HepG2 (cell line): Measurements from ENCODE around the gene VPS26B. TPM values are rescaled to one million over a fixed set of nuclear protein-coding genes. Genes with fewer than 3 reads are reported as not detected.

Experiments used
- ATAC-seq: fragments of 200-7000 bp; cut with Tn5 transposase; 3 replicates; pipeline ENCODE4 v1.9.1; 2020; ENCODE audit warnings: mild to moderate bottlenecking, moderate library complexity
- BruUV-seq: library from RNA; stranded (reverse); fragments of 400-500 nt; replicated peaks from 2 replicates; lab custom pipeline; 2021; lab: Mats Ljungman, UMichigan
- CTCF ChIA-PET: fragments of 300-600 bp; formaldehyde crosslinking; extraction: SDS; loops from one replicate; lab custom pipeline; 2021; ENCODE audit warnings: low total read pairs, inconsistent platforms, low intra/inter-chr PET ratio; lab: Yijun Ruan, JAX
- POLR2A ChIA-PET: fragments of 350-600 bp; sonication (Branson Sonifier 250); formaldehyde crosslinking; loops from one replicate; lab custom pipeline; 2020; ENCODE audit warnings: antibody characterized with exemption, inconsistent platforms; lab: Yijun Ruan, JAX
- DNase-seq: peaks from one replicate; pipeline ENCODE4 v3.0.0-alpha.2; 2015; ENCODE audit warnings: low spot score
- FAIRE-seq: peaks from 3 replicates; lab custom pipeline; 2011; peaks lifted over from hg19 to GRCh38; lab: Jason Lieb, UNC
- H2AFZ ChIP-seq: one replicate; pipeline ENCODE4 v1.6.1; 2011; ENCODE audit warnings: low read length, inconsistent platforms
- H3K27ac ChIP-seq: fragments of 300-600 bp; 3 replicates; pipeline ENCODE4 v1.8.0; 2011; ENCODE audit warnings: mixed run types, mild to moderate bottlenecking, mixed read lengths, low read length, inconsistent platforms; ENCODE audit not compliant: insufficient read depth; ENCODE audit errors: extremely low read length
- H3K27me3 ChIP-seq, 2 experiments: fragments of 200-600 bp in 1 of 2; 2 replicates in 1 of 2; 3 replicates in 1 of 2; pipeline versions ENCODE4 v1.6.0 to v1.8.0; 2011; ENCODE audit warnings: low read length in 2 of 2, mild to moderate bottlenecking in 2 of 2, moderate library complexity in 2 of 2, inconsistent platforms in 1 of 2; ENCODE audit not compliant: insufficient read depth in 2 of 2, control insufficient read depth in 1 of 2
- H3K36me3 ChIP-seq, 2 experiments: fragments of 200-600 bp in 1 of 2; replicated peaks in 1 of 2; 2 replicates in 1 of 2; 3 replicates in 1 of 2; pipeline versions ENCODE4 v1.5.1 to v1.8.0; 2011; ENCODE audit warnings: low read length in 2 of 2, inconsistent platforms in 1 of 2; ENCODE audit not compliant: insufficient read depth in 2 of 2, control insufficient read depth in 1 of 2
- H3K4me1 ChIP-seq: 2 replicates; pipeline ENCODE4 v1.5.1; 2012; ENCODE audit warnings: low read length, inconsistent platforms; ENCODE audit not compliant: insufficient read depth
- H3K4me2 ChIP-seq: 2 replicates; pipeline ENCODE4 v1.6.0; 2011; ENCODE audit warnings: low read depth, low read length, inconsistent platforms
- H3K4me3 ChIP-seq, 3 experiments: fragments of 200-600 bp in 1 of 3; sonication (generic), shearing (Covaris generic) in 1 of 3; replicated peaks in 1 of 3; 2 replicates each; pipeline ENCODE4 v1.5.1; 2011 to 2016; ENCODE audit warnings: low read length in 3 of 3, inconsistent platforms in 2 of 3, low read depth in 2 of 3, mild to moderate bottlenecking in 2 of 3, control low read depth in 1 of 3, mixed read lengths in 1 of 3; ENCODE audit not compliant: insufficient read depth in 1 of 3
- H3K79me2 ChIP-seq: one replicate; pipeline ENCODE4 v1.6.1; 2011; ENCODE audit warnings: low read length, inconsistent platforms; ENCODE audit not compliant: insufficient read depth
- H3K9ac ChIP-seq: 2 replicates; pipeline ENCODE4 v1.6.0; 2011; ENCODE audit warnings: mild to moderate bottlenecking, low read depth, low read length, inconsistent platforms; ENCODE audit not compliant: insufficient read depth
- H3K9me3 ChIP-seq: 2 replicates; pipeline ENCODE4 v1.5.1; 2012; ENCODE audit warnings: mild to moderate bottlenecking, low read length
- H4K20me1 ChIP-seq: 2 replicates; pipeline ENCODE4 v1.6.0; 2011; ENCODE audit warnings: inconsistent platforms, mild to moderate bottlenecking, low read length, moderate library complexity; ENCODE audit not compliant: insufficient read depth
- HDAC6 ChIP-seq: fragments of 200-600 bp; sonication (generic); IDR thresholded peaks from 2 replicates; pipeline ENCODE4 v1.7.0; 2017; ENCODE audit warnings: mild to moderate bottlenecking, antibody characterized with exemption, low read length, low read depth
- HNF4A ChIP-seq: sonication (generic); formaldehyde crosslinking; IDR thresholded peaks from 2 replicates; pipeline ENCODE4 v1.4.0; 2020; ENCODE audit warnings: missing genetic modification reagents
- RBM39 ChIP-seq: fragments of 200-400 bp; formaldehyde crosslinking; IDR thresholded peaks from one replicate; pipeline ENCODE4 v1.6.1; 2018; ENCODE audit warnings: antibody characterized with exemption, mild to moderate bottlenecking, low read depth, low read length; ENCODE audit not compliant: poor library complexity, severe bottlenecking
- UBTF ChIP-seq: sonication (generic); formaldehyde crosslinking; IDR thresholded peaks from 2 replicates; pipeline ENCODE4 v1.4.0; 2020; ENCODE audit warnings: mild to moderate bottlenecking, missing genetic modification reagents
- USF2 ChIP-seq, 2 experiments: sonication (generic) in 1 of 2; formaldehyde crosslinking in 1 of 2; IDR thresholded peaks; 2 replicates each; pipeline versions ENCODE4 v1.5.1 to v1.6.1; 2011 to 2020; ENCODE audit warnings: borderline replicate concordance in 1 of 2, low read depth in 1 of 2, low read length in 1 of 2, mild to moderate bottlenecking in 1 of 2, missing genetic modification reagents in 1 of 2, moderate library complexity in 1 of 2
- ZNF619 ChIP-seq: sonication (generic); formaldehyde crosslinking; IDR thresholded peaks from 2 replicates; pipeline ENCODE4 v1.4.0; 2020; ENCODE audit warnings: mild to moderate bottlenecking, missing genetic modification reagents
- ZNF629 ChIP-seq: sonication (generic); formaldehyde crosslinking; conservative IDR thresholded peaks from 2 replicates; pipeline ENCODE4 v1.5.0; 2020; ENCODE audit warnings: missing genetic modification reagents
- ZNF672 ChIP-seq: sonication (generic); formaldehyde crosslinking; IDR thresholded peaks from 2 replicates; pipeline ENCODE4 v1.8.1; 2022; ENCODE audit warnings: missing genetic modification reagents
- WGBS: methylation state at CpG from one replicate; pipeline ENCODE4 v1.1.6; 2017; ENCODE audit warnings: low lambda C conversion rate; 5-methylcytosine and 5-hydroxymethylcytosine counted together
- in situ Hi-C: cut with HindIII; loops from 2 replicates; pipeline ENCODE4 v1.10.0; 2017; ENCODE audit warnings: low pct_unique_long_range_greater_than_20kb; ENCODE audit not compliant: extremely low pct_ligation_motif_present
- intact Hi-C: fragments of 100-400 bp; cut with micrococcal nuclease; formaldehyde crosslinking; loops from one replicate; pipeline ENCODE4 v1.10.0; 2022; ENCODE audit not compliant: unreplicated experiment
- polyA plus RNA-seq, 8 experiments: library from polyadenylated mRNA; depleted of rRNA in 3 of 8; stranded (reverse) in 7 of 8; unstranded in 1 of 8; fragments of >200 nt; fragmentation: Illumina TruSeq in 4 of 8; extraction: Trizol in 4 of 8; gene quantifications; 2 replicates each; pipeline versions ENCODE4 v1.2.1 to v1.2.3, GENCODE V29; 2011 to 2016; ENCODE audit warnings: low read depth in 4 of 8, missing spikeins in 1 of 8, mixed read lengths in 1 of 8; ENCODE audit not compliant: insufficient read depth in 1 of 8
- total RNA-seq, 5 experiments: library from RNA; depleted of rRNA; stranded (reverse); fragments of >200 nt; fragmentation: Illumina TruSeq; extraction: Trizol; gene quantifications; 2 replicates each; pipeline ENCODE4 v1.2.3, GENCODE V29; 2016; ENCODE audit warnings: low read depth in 1 of 5
- TF ChIP-seq, protein P1 (sequence below): sonication (generic); formaldehyde crosslinking; IDR thresholded peaks from 2 replicates; pipeline ENCODE4 v1.4.0; 2020; ENCODE audit warnings: mild to moderate bottlenecking, missing genetic modification reagents, borderline replicate concordance
- TF ChIP-seq, protein P2 (sequence below): sonication (generic); formaldehyde crosslinking; IDR thresholded peaks from 2 replicates; pipeline ENCODE4 v1.8.1; 2022; ENCODE audit warnings: low read depth, mild to moderate bottlenecking, missing genetic modification reagents

VPS26B gene
- total and polyA plus RNA-seq, 2 of the 13 experiments (the other 11 are each of a cell fraction or from before 2014, with no cell fraction given), result 20.2 to 23.2 TPM

DNA sequence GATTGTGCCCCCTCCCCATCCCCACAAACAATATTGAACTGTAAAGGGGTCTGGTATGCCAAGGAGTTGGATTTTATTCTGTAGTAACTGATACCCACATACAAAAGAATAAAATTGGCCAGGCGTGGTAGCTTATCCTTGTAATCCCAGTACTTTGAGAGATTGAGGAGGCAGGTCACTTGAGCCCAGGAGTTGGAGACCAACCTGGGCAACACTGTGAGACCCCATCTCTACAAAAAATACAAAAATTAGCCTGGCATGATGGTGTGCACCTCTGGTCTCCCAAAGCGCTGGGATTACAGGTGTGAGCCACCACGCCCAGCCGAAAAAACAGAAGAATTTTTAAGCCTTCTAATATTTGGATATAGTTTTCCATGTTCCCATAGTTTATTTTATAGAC is 47.5 kb downstream of the VPS26B start:
- intact Hi-C loops, result no loop called here
- H3K4me2 ChIP-seq, result peak overlapping the region; percentile 18; the same call in 1 of the 2 replicates
- no peak for ATAC-seq
- 0 out of 2 replicates have a peak, but pooled peaks have one; percentile 1 for TF ChIP-seq ZNF619
- no peak for TF ChIP-seq HDAC6
- TF ChIP-seq RBM39, result no peak
- no peak for TF ChIP-seq ZNF672 (CRISPR knock-in tag)
- 0 out of 2 replicates have a peak, but pooled peaks have one; percentile 0 for TF ChIP-seq UBTF (CRISPR knock-in tag)
- TF ChIP-seq USF2 (IDR thresholded peaks at IDR 0.05; ENCODE audit: low read depth, low read length), result no peak
- 0 out of 2 replicates have a peak, but pooled peaks have one; percentile 25 for TF ChIP-seq USF2 (CRISPR knock-in tag; IDR thresholded peaks at IDR 0.05; ENCODE audit: borderline replicate concordance)
- TF ChIP-seq HNF4A, result no peak
- TF ChIP-seq, protein P1, sequence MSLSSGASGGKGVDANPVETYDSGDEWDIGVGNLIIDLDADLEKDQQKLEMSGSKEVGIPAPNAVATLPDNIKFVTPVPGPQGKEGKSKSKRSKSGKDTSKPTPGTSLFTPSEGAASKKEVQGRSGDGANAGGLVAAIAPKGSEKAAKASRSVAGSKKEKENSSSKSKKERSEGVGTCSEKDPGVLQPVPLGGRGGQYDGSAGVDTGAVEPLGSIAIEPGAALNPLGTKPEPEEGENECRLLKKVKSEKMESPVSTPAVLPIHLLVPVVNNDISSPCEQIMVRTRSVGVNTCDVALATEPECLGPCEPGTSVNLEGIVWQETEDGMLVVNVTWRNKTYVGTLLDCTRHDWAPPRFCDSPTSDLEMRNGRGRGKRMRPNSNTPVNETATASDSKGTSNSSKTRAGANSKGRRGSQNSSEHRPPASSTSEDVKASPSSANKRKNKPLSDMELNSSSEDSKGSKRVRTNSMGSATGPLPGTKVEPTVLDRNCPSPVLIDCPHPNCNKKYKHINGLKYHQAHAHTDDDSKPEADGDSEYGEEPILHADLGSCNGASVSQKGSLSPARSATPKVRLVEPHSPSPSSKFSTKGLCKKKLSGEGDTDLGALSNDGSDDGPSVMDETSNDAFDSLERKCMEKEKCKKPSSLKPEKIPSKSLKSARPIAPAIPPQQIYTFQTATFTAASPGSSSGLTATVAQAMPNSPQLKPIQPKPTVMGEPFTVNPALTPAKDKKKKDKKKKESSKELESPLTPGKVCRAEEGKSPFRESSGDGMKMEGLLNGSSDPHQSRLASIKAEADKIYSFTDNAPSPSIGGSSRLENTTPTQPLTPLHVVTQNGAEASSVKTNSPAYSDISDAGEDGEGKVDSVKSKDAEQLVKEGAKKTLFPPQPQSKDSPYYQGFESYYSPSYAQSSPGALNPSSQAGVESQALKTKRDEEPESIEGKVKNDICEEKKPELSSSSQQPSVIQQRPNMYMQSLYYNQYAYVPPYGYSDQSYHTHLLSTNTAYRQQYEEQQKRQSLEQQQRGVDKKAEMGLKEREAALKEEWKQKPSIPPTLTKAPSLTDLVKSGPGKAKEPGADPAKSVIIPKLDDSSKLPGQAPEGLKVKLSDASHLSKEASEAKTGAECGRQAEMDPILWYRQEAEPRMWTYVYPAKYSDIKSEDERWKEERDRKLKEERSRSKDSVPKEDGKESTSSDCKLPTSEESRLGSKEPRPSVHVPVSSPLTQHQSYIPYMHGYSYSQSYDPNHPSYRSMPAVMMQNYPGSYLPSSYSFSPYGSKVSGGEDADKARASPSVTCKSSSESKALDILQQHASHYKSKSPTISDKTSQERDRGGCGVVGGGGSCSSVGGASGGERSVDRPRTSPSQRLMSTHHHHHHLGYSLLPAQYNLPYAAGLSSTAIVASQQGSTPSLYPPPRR (CRISPR knock-in tag), result no peak
- TF ChIP-seq ZNF629 (CRISPR knock-in tag), result no peak
- TF ChIP-seq, protein P2, sequence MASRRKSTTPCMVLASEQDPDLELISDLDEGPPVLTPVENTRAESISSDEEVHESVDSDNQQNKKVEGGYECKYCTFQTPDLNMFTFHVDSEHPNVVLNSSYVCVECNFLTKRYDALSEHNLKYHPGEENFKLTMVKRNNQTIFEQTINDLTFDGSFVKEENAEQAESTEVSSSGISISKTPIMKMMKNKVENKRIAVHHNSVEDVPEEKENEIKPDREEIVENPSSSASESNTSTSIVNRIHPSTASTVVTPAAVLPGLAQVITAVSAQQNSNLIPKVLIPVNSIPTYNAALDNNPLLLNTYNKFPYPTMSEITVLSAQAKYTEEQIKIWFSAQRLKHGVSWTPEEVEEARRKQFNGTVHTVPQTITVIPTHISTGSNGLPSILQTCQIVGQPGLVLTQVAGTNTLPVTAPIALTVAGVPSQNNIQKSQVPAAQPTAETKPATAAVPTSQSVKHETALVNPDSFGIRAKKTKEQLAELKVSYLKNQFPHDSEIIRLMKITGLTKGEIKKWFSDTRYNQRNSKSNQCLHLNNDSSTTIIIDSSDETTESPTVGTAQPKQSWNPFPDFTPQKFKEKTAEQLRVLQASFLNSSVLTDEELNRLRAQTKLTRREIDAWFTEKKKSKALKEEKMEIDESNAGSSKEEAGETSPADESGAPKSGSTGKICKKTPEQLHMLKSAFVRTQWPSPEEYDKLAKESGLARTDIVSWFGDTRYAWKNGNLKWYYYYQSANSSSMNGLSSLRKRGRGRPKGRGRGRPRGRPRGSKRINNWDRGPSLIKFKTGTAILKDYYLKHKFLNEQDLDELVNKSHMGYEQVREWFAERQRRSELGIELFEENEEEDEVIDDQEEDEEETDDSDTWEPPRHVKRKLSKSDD, result no peak

More for the DNA sequence above, 47.5 kb downstream of the VPS26B start:
- POLR2A ChIA-PET, result interaction anchor here (0.9 kb wide), 1 partner anchor 47 kb away, joined by 3 read pairs; the partner anchor contains the start of gene VPS26B
- H3K9me3 ChIP-seq, result no peaks in the 10 kb centered on the region
- H2AFZ ChIP-seq, result no peak overlapping the region
- H4K20me1 ChIP-seq, result no peaks in the 10 kb centered on the region
- CTCF ChIA-PET, result no interaction called here
- no peaks in the 10 kb centered on the region for H3K36me3 ChIP-seq
- peaks cover 20% of the 10 kb centered on the region for H3K4me1 ChIP-seq
- H3K27ac ChIP-seq, result no peak overlapping the region
- H3K4me3 ChIP-seq, result no peak overlapping the region
- H3K79me2 ChIP-seq, result no peaks in the 10 kb centered on the region
- FAIRE-seq (no peak), DNase-seq (no peak)
- H3K27me3 ChIP-seq, result peaks cover 3 to 37% of the 10 kb centered on the region in 2 experiments; a peak in 4 of 5 replicates
- BruUV-seq, result no TSS peak
- no peak overlapping the region for H3K9ac ChIP-seq
- 76% methylated on average over 4 of the region's 4 CpGs for WGBS
- in situ Hi-C loops, result no loop called here
